GM21723 (cell line): ENCODE data around the gene SCN9A.

Experiments
- ATAC-seq: cut with Tn5 transposase; IDR thresholded peaks from one replicate; pipeline ENCODE4 v1.9.1; 2021; ENCODE audit warnings: mild to moderate bottlenecking, moderate library complexity; ENCODE audit not compliant: unreplicated experiment

The SCN9A gene

GRCh38 chr2:166181813-166182154 lies 194.0 kb downstream of the SCN9A start:
- no peak for ATAC-seq

GRCh38 chr2:166180951-166181812 lies 194.6 kb downstream of the SCN9A start:
- ATAC-seq, result peak; percentile 96

- no peak for ATAC-seq
Measured at GRCh38 chr2:166179201-166179600, 196.5 kb downstream of the SCN9A start.

GRCh38 chr2:166173263-166173662 lies 202.5 kb downstream of the SCN9A start:
- no peak for ATAC-seq

- ATAC-seq, result no peak
Measured at GRCh38 chr2:166171216-166171615, 204.5 kb downstream of the SCN9A start.

GRCh38 chr2:166170356-166170755 lies 205.4 kb downstream of the SCN9A start:
- peak; percentile 69 for ATAC-seq

GRCh38 chr2:166167449-166167848 lies 208.3 kb downstream of the SCN9A start:
- ATAC-seq, result no peak

GRCh38 chr2:166163775-166164174 lies 212.0 kb downstream of the SCN9A start:
- no peak for ATAC-seq

- ATAC-seq, result no peak
Measured at GRCh38 chr2:166158546-166158945, 217.2 kb downstream of the SCN9A start.

- ATAC-seq, result no peak
Measured at GRCh38 chr2:166157578-166157977, 218.2 kb downstream of the SCN9A start.

- no peak for ATAC-seq
Measured at GRCh38 chr2:166156985-166157490, 218.7 kb downstream of the SCN9A start.

GRCh38 chr2:166155589-166155988 lies 220.2 kb downstream of the SCN9A start:
- no peak for ATAC-seq

GRCh38 chr2:166154685-166155338 lies 220.9 kb downstream of the SCN9A start:
- no peak for ATAC-seq

GRCh38 chr2:166152064-166152463 lies 223.7 kb downstream of the SCN9A start:
- no peak for ATAC-seq

GRCh38 chr2:166148500-166149400 lies 227.0 kb downstream of the SCN9A start:
- no peak for ATAC-seq

- ATAC-seq, result no peak
Measured at GRCh38 chr2:166147883-166148282, 227.9 kb downstream of the SCN9A start.
